HCT116 (cell line): ENCODE results near the gene LEUTX. TPM values are rescaled to one million over a fixed set of nuclear protein-coding genes. Genes with fewer than 3 reads are reported as not detected.

Experiments used
- ATAC-seq: fragments of 200-7000 bp; cut with Tn5 transposase; 2 replicates; pipeline ENCODE4 v1.9.1; 2020; ENCODE audit warnings: mild to moderate bottlenecking, moderate library complexity
- BruUV-seq: library from RNA; stranded (reverse); fragments of 400-500 nt; replicated peaks from 2 replicates; lab custom pipeline; 2021; lab: Mats Ljungman, UMichigan
- CTCF ChIA-PET: fragments of 300-600 bp; sonication (Branson Sonifier 250); formaldehyde crosslinking; loops from one replicate; lab custom pipeline; 2021; ENCODE audit warnings: antibody characterized with exemption; lab: Charles Lee
- POLR2A ChIA-PET: fragments of 300-600, 350-600 bp; sonication (Branson Sonifier 250); formaldehyde crosslinking; loops from one replicate; lab custom pipeline; 2021; ENCODE audit warnings: antibody characterized with exemption; lab: Charles Lee
- RAD21 ChIA-PET, 2 experiments: fragments of 300-600 bp; sonication (Branson Sonifier 250); formaldehyde crosslinking; loops; one replicate each; lab custom pipeline; 2023; ENCODE audit warnings: low total read pairs in 2 of 2; ENCODE audit not compliant: uncharacterized antibody in 2 of 2, unreplicated experiment in 2 of 2, low non-redundant PET in 1 of 2; lab: Charles Lee
- DNase-seq: peaks from one replicate; pipeline ENCODE4 v3.0.0-alpha.2; 2010; ENCODE audit warnings: low read depth, low spot score
- H2AFZ ChIP-seq: fragments of 200-600 bp; shearing (Covaris generic), sonication (generic); 2 replicates; pipeline ENCODE4 v1.6.1; 2017; ENCODE audit warnings: low read depth, mixed run types, mixed read lengths, antibody characterized with exemption, low read length; ENCODE audit not compliant: poor library complexity, severe bottlenecking
- H3K27ac ChIP-seq: 2 replicates; pipeline ENCODE4 v1.5.1; 2012; ENCODE audit warnings: low read depth, low read length
- H3K27me3 ChIP-seq: fragments of 200-600 bp; sonication (generic); 2 replicates; pipeline ENCODE4 v1.6.1; 2016; ENCODE audit warnings: mixed run types, low read length, mixed read lengths; ENCODE audit not compliant: insufficient read depth
- H3K36me3 ChIP-seq, 2 experiments: fragments of 200-500 bp in 1 of 2; fragments of 200-600 bp in 1 of 2; sonication (Bioruptor generic) in 1 of 2; sonication (generic) in 1 of 2; 2 replicates each; pipeline versions ENCODE4 v1.5.1 to v1.6.1; 2014 to 2016; ENCODE audit warnings: low read length in 2 of 2, inconsistent platforms in 1 of 2, mixed read lengths in 1 of 2, mixed run types in 1 of 2; ENCODE audit not compliant: insufficient read depth in 2 of 2, control insufficient read depth in 1 of 2
- H3K4me1 ChIP-seq, 2 experiments: fragments of 200-600 bp in 1 of 2; sonication (generic) in 1 of 2; 2 replicates each; pipeline versions ENCODE4 v1.5.1 to v1.6.1; 2012 to 2017; ENCODE audit warnings: low read length in 2 of 2, inconsistent platforms in 1 of 2, mild to moderate bottlenecking in 1 of 2, mixed read lengths in 1 of 2, mixed run types in 1 of 2, moderate library complexity in 1 of 2; ENCODE audit not compliant: insufficient read depth in 2 of 2, control insufficient read depth in 1 of 2
- H3K4me2 ChIP-seq: fragments of 200-600 bp; sonication (generic); 2 replicates; pipeline ENCODE4 v1.6.1; 2017; ENCODE audit warnings: mixed run types, low read length, mixed read lengths
- H3K4me3 ChIP-seq, 2 experiments: fragments of 200-600 bp in 1 of 2; sonication (generic) in 1 of 2; replicated peaks in 1 of 2; 2 replicates each; pipeline ENCODE4 v1.5.1; 2011 to 2016; ENCODE audit warnings: low read length in 2 of 2, control low read depth in 1 of 2, low read depth in 1 of 2, mild to moderate bottlenecking in 1 of 2, mixed read lengths in 1 of 2, mixed run types in 1 of 2
- H3K79me2 ChIP-seq: fragments of 200-600 bp; sonication (generic); 2 replicates; pipeline ENCODE4 v1.6.1; 2017; ENCODE audit warnings: mild to moderate bottlenecking, mixed run types, low read length, moderate library complexity, mixed read lengths; ENCODE audit not compliant: insufficient read depth
- H3K9ac ChIP-seq: fragments of 200-600 bp; sonication (generic); 2 replicates; pipeline ENCODE4 v1.6.1; 2016; ENCODE audit warnings: low read length, mixed read lengths
- H3K9me2 ChIP-seq: fragments of 200-600 bp; sonication (generic), shearing (Covaris generic); 2 replicates; pipeline ENCODE4 v1.6.1; 2017; ENCODE audit warnings: mixed run types, mild to moderate bottlenecking, moderate library complexity; ENCODE audit not compliant: insufficient read depth
- H3K9me3 ChIP-seq, 2 experiments: fragments of 200-500 bp in 1 of 2; fragments of 200-600 bp in 1 of 2; sonication (Bioruptor generic) in 1 of 2; sonication (generic) in 1 of 2; 2 replicates each; pipeline ENCODE4 v1.6.1; 2014 to 2017; ENCODE audit warnings: low read length in 2 of 2, mixed read lengths in 2 of 2, inconsistent platforms in 1 of 2, low read depth in 1 of 2, mild to moderate bottlenecking in 1 of 2, mixed run types in 1 of 2, moderate library complexity in 1 of 2; ENCODE audit not compliant: control insufficient read depth in 1 of 2, insufficient read depth in 1 of 2
- H4K20me1 ChIP-seq: fragments of 200-600 bp; sonication (generic), shearing (Covaris generic); 2 replicates; pipeline ENCODE4 v1.6.1; 2017; ENCODE audit warnings: mixed run types, mild to moderate bottlenecking, moderate library complexity; ENCODE audit not compliant: insufficient read depth
- ATF3 ChIP-seq: IDR thresholded peaks from 2 replicates; pipeline ENCODE4 v1.6.1; 2012
- CBX3 ChIP-seq: IDR thresholded peaks from 2 replicates; pipeline ENCODE4 v1.6.1; 2012; ENCODE audit warnings: low read depth
- CTCF ChIP-seq, 3 experiments: fragments of 200-600 bp in 1 of 3; sonication (generic) in 1 of 3; IDR thresholded peaks in 2 of 3; conservative IDR thresholded peaks in 1 of 3; 2 replicates each; pipeline ENCODE4 v1.5.1; 2012 to 2017; ENCODE audit warnings: low read depth in 2 of 3, low read length in 2 of 3, antibody characterized with exemption in 1 of 3, borderline replicate concordance in 1 of 3, control low read depth in 1 of 3, mild to moderate bottlenecking in 1 of 3, mixed read lengths in 1 of 3, mixed run types in 1 of 3, moderate library complexity in 1 of 3; ENCODE audit not compliant: insufficient read depth in 1 of 3
- EGR1 ChIP-seq: IDR thresholded peaks from 2 replicates; pipeline ENCODE4 v1.6.1; 2012; ENCODE audit warnings: low read depth
- ELF1 ChIP-seq: IDR thresholded peaks from 2 replicates; pipeline ENCODE4 v1.6.1; 2012; ENCODE audit warnings: low read depth, borderline replicate concordance
- EZH2 ChIP-seq: fragments of 200-600 bp; sonication (generic); IDR thresholded peaks from 2 replicates; pipeline ENCODE4 v1.6.1; 2017; ENCODE audit warnings: antibody characterized with exemption, mixed run types
- POLR2AphosphoS5 ChIP-seq: IDR thresholded peaks from 2 replicates; pipeline ENCODE4 v1.6.1; 2011; ENCODE audit warnings: mild to moderate bottlenecking, low read depth, low read length, moderate library complexity
- SRF ChIP-seq: IDR thresholded peaks from 2 replicates; pipeline ENCODE4 v1.6.1; 2012; ENCODE audit warnings: low read depth
- YY1 ChIP-seq: IDR thresholded peaks from 2 replicates; pipeline ENCODE4 v1.6.1; 2011; ENCODE audit warnings: low read length, low read depth, moderate library complexity, mild to moderate bottlenecking; ENCODE audit not compliant: insufficient replicate concordance; ENCODE audit errors: extremely low read depth
- ZFX ChIP-seq: fragments of 450-650 bp; IDR thresholded peaks from 2 replicates; pipeline ENCODE4 v1.6.1; 2017
- intact Hi-C: fragments of 100-400 bp; cut with micrococcal nuclease; formaldehyde crosslinking; loops from 2 replicates; pipeline ENCODE4 v1.10.0; 2022
- total RNA-seq: library from RNA; stranded (reverse); gene quantifications from one replicate; pipeline ENCODE4 v1.2.1, GENCODE V29; 2021; ENCODE audit not compliant: unreplicated experiment

Gene LEUTX
- total RNA-seq, 1 experiment from 2014 or later, result not detected

- H3K4me2 ChIP-seq, result no peak overlapping the region
- no TSS peak for BruUV-seq
- no peak overlapping the region for H3K27ac ChIP-seq
- no peak overlapping the region for H3K4me3 ChIP-seq
- H3K36me3 ChIP-seq, result no peaks in the 10 kb centered on the region
- no peak for DNase-seq
- H4K20me1 ChIP-seq, result no peaks in the 10 kb centered on the region
- no peaks in the 10 kb centered on the region for H3K9me3 ChIP-seq
- no peak overlapping the region for H2AFZ ChIP-seq
- no peaks in the 10 kb centered on the region for H3K4me1 ChIP-seq
- ChIA-PET RAD21 (no interaction called here), CTCF (no interaction called here), POLR2A (no interaction called here)
- TF ChIP-seq ZFX, result no peak
- TF ChIP-seq EGR1, result no peak
- no peak for TF ChIP-seq CTCF (IDR thresholded peaks at IDR 0.05 in 2 of 3, conservative IDR thresholded peaks at IDR 0.05 in 1 of 3; ENCODE audit: borderline replicate concordance in 1 of 3, insufficient read depth in 1 of 3, low read depth in 2 of 3, low read length in 2 of 3)
- H3K79me2 ChIP-seq, result no peaks in the 10 kb centered on the region
- intact Hi-C loops, result no loop called here
- no peak overlapping the region for H3K9ac ChIP-seq
- peaks cover 67% of the 10 kb centered on the region for H3K27me3 ChIP-seq
- no peak for ATAC-seq
- H3K9me2 ChIP-seq, result no peaks in the 10 kb centered on the region
These were observed 47.0 kb upstream of the LEUTX start for GRCh38 chr19:39731685-39732084.

- no peak overlapping the region for H3K4me2 ChIP-seq
- no peaks in the 10 kb centered on the region for H3K36me3 ChIP-seq
- CTCF ChIA-PET, result no interaction called here
- intact Hi-C loops, result no loop called here
- peaks cover 67% of the 10 kb centered on the region for H3K27me3 ChIP-seq
- no peak overlapping the region for H2AFZ ChIP-seq
- H3K9me3 ChIP-seq, result no peaks in the 10 kb centered on the region
- H3K9ac ChIP-seq, result no peak overlapping the region
- no peaks in the 10 kb centered on the region for H4K20me1 ChIP-seq
- TF ChIP-seq ELF1 (no peak), EGR1 (no peak), EZH2 (no peak), POLR2AphosphoS5 (no peak), YY1 (no peak), CBX3 (no peak), ATF3 (no peak), SRF (no peak)
- H3K79me2 ChIP-seq, result no peaks in the 10 kb centered on the region
- ATAC-seq (no peak), DNase-seq (no peak)
- no peaks in the 10 kb centered on the region for H3K9me2 ChIP-seq
- no peak overlapping the region for H3K4me3 ChIP-seq
- BruUV-seq, result no TSS peak
- no peak overlapping the region for H3K27ac ChIP-seq
- RAD21 ChIA-PET, result no interaction called here
- H3K4me1 ChIP-seq, result no peaks in the 10 kb centered on the region
- POLR2A ChIA-PET, result no interaction called here
These were observed 44.8 kb upstream of the LEUTX start for GRCh38 chr19:39733841-39734240.
